Measurements from ENCODE around the gene TRIM47. TPM values are rescaled to one million over a fixed set of nuclear protein-coding genes. Genes with fewer than 3 reads are reported as not detected.
A peak's percentile ranks its signal among the peaks of the same experiment; 100 is the strongest.

TRIM47 gene
- total and polyA plus RNA-seq, 2 of the 13 experiments (the other 11 are each of a cell fraction or from before 2014, with no cell fraction given), result 33.5 to 82.0 TPM

GRCh38 chr17:75892556-75893224 lies 14.3 kb upstream of the TRIM47 start (continued):
- no peak for TF ChIP-seq ZNF24 (IDR thresholded peaks at IDR 0.05)
- TF ChIP-seq NFKBIZ (CRISPR knock-in tag; IDR thresholded peaks at IDR 0.05), result no peak
- TF ChIP-seq E2F2 (CRISPR knock-in tag; IDR thresholded peaks at IDR 0.05; ENCODE audit: borderline replicate concordance), result no peak
- peak; percentile 22 for TF ChIP-seq CTCF (CRISPR knock-in tag; IDR thresholded peaks at IDR 0.05)
- TF ChIP-seq CBFB (CRISPR knock-in tag; IDR thresholded peaks at IDR 0.05), result peak; percentile 38; the same call in 1 of the 2 replicates
- no peak for TF ChIP-seq FLYWCH1 (CRISPR knock-in tag; IDR thresholded peaks at IDR 0.05)
- no peak for TF ChIP-seq BHLHE40 (IDR thresholded peaks at IDR 0.05; ENCODE audit: low read length)
- peak; percentile 75; the same call in 1 of the 2 replicates for TF ChIP-seq SPEN (CRISPR knock-in tag; IDR thresholded peaks at IDR 0.05; ENCODE audit: low read depth)
- no peak for TF ChIP-seq NONO (IDR thresholded peaks at IDR 0.05)
- peak; percentile 54; the same call in 1 of the 2 replicates for TF ChIP-seq NONO (CRISPR knock-in tag; conservative IDR thresholded peaks at IDR 0.05)
- peak; percentile 35 to 55; a peak in 2 of 4 replicates for TF ChIP-seq HMGXB4 (CRISPR knock-in tag; IDR thresholded peaks at IDR 0.05; ENCODE audit: borderline replicate concordance in 1 of 2, low read depth in 1 of 2)
- TF ChIP-seq BCL3 (CRISPR knock-in tag; IDR thresholded peaks at IDR 0.05), result no peak
- 0 out of 2 replicates have a peak, but pooled peaks have one; percentile 4 for TF ChIP-seq ZNF263 (CRISPR knock-in tag; IDR thresholded peaks at IDR 0.05)
- TF ChIP-seq RBFOX2 (IDR thresholded peaks at IDR 0.05; ENCODE audit: low read depth, low read length), result peak; percentile 89
- TF ChIP-seq TCF12 (IDR thresholded peaks at IDR 0.05), result no peak
- TF ChIP-seq TCF12 (CRISPR knock-in tag; IDR thresholded peaks at IDR 0.05), result 0 out of 2 replicates have a peak, but pooled peaks have one; percentile 44
- no peak for TF ChIP-seq RFX3 (CRISPR knock-in tag; IDR thresholded peaks at IDR 0.05)
- TF ChIP-seq MIXL1 (CRISPR knock-in tag; IDR thresholded peaks at IDR 0.05), result no peak
- TF ChIP-seq PCBP1 (IDR thresholded peaks at IDR 0.05; ENCODE audit: borderline replicate concordance, low read depth, low read length), result peak; percentile 93; the same call in 1 of the 2 replicates
- 0 out of 2 replicates have a peak, but pooled peaks have one; percentile 58 for TF ChIP-seq DMTF1 (CRISPR knock-in tag; IDR thresholded peaks at IDR 0.05)
- no peak for TF ChIP-seq SMC3 (IDR thresholded peaks at IDR 0.05; ENCODE audit: low read length)

Measured in HepG2 (cell line).